Sciatic nerve (tissue), 2 donors: ENCODE measurements around the gene VAMP8. TPM values are rescaled to one million over a fixed set of nuclear protein-coding genes. Genes with fewer than 3 reads are reported as not detected.
A peak's percentile ranks its signal among the peaks of the same experiment; 100 is the strongest.
"Not testable (repeated sequence)": the region's sequence is repeated elsewhere in the genome, so short reads cannot be mapped to it uniquely, and the experiment has no call there.

Experiments
- ATAC-seq: fragments of 200-7000 bp; cut with Tn5 transposase; one replicate; pipeline ENCODE4 v1.9.1; 2020; ENCODE audit warnings: mild to moderate bottlenecking, moderate library complexity
- DNase-seq: peaks from one replicate; pipeline ENCODE4 v3.0.0-alpha.2; 2020; ENCODE audit warnings: low spot score
- intact Hi-C: fragments of 100-400 bp; cut with DNase I; formaldehyde crosslinking; loops from one replicate; pipeline ENCODE4 v1.14.2; 2022
- total RNA-seq: library from RNA; stranded (reverse); fragmentation: NEBNext Ultra II Directional; extraction: Animal tissue kit (Norgen Biotek cat#: 25700); gene quantifications from one replicate; pipeline ENCODE4 v1.2.1, GENCODE V29; 2021
- donor health status: DM: no; HTN: no; CAD: no.
- donor health status: DM: no; HTN: no; CAD: no.

Gene VAMP8
- total RNA-seq, 1 donor from 2014 or later = 31.1 TPM

DNA sequence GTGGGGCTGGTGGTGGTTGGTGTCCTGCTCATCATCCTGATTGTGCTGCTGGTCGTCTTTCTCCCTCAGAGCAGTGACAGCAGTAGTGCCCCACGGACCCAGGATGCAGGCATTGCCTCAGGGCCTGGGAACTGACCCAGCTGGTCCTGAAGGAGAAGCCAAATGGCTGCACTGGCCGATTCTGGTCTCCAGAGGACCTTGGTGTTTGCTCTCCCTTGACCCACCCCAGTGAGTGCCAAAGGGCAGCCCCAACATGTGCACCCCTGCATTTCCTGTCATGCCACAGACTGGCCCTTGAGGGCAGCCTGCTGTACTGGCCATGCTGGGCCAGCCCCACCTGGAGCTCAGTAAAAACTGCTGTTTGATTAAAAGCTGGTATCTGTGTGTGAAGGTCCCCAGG is 15.6 kb downstream of the VAMP8 start:
- intact Hi-C loops = no loop called here

DNA sequence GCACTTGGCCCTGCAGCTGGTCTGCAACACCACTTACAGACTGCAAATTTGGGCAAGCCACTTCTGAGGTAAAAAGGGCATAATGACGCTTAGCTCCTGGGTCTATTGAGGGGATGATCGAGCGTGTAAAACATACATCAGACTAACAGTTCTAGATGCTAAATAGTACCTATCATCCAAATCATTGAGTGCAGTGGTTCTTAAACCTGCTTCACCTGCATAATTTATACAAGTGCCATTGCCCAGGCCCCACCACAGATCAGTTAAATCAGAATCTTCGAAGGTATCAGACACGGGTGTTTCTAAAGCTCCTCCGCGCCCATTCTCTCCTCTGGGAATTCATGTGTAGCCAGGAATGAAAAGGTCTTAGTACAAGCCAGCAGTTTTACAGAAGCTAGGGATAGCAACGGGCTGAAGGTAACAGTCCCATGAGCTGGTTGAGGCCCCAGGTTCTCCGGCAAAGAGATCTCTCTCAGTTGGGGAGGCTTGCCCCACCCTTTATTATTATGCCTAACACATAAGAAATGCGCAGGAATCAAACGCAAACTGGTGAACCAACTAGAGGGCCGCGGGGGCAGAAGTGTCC is 17.4 kb downstream of the VAMP8 start:
- intact Hi-C loops = no loop called here
- DNase-seq (no peak), ATAC-seq (no peak)

More for the DNA sequence above, 15.6 kb downstream of the VAMP8 start:
- no peak for DNase-seq
- no peak for ATAC-seq

DNA sequence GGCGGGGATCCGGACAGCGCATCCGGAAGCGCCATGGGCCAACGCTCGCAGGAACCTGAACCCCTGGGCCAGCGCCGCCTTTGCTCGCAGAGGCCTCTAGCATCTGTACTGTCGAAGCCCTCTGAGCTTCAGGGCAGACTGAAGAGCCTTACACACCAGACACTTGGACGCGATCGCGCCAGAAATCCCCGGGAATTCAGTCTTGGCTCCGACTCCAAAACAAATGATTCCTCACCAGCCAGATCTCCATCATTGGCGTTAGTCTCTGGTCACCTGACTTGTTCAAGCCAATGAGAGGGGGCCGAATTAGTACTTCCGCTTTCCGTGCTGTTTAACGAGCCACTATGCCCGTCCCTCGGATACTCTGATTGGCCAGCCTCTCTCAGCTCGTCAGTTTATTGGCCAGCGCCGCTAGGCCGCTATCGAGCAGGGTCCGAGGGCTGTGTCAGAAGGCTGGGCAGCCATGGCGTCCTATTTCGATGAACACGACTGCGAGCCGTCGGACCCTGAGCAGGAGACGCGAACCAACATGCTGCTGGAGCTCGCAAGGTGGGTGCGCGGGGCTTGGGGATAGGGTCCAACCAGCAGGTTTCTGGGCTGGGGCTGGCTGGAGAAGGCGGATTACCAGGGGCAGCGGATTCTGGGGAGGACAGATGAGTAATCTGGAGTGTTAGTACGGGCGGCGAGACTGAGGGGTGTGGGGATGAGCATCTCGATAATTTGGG is 18.1 kb downstream of the VAMP8 start, which contains the start of gene RNF181:
Gene RNF181, plus strand, starts transcription at position 445 of the 725 bp plus-strand sequence. Its CDS starts 19 bp downstream, at position 464.
- DNase-seq = peak; percentile 95
- peak; percentile 98 for ATAC-seq
- intact Hi-C loops = no loop called here

DNA sequence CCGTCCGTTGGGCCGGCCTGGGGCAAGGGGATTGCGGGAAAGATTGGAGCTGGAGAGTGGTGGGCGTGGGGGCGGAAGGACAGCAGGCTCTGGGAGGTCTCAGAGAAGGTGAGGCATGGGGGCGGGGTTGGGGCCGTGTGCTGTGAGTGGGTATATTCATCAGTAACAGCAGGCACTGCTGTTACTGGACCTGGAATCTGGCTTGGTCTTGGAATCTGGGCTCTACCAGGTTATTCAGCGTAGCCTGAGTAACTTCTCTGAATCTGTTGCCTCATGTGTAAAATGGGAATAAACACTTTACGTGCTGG is 18.6 kb downstream of the VAMP8 start:
- DNase-seq (no peak), ATAC-seq (peak; percentile 1)
- intact Hi-C loops = no loop called here

DNA sequence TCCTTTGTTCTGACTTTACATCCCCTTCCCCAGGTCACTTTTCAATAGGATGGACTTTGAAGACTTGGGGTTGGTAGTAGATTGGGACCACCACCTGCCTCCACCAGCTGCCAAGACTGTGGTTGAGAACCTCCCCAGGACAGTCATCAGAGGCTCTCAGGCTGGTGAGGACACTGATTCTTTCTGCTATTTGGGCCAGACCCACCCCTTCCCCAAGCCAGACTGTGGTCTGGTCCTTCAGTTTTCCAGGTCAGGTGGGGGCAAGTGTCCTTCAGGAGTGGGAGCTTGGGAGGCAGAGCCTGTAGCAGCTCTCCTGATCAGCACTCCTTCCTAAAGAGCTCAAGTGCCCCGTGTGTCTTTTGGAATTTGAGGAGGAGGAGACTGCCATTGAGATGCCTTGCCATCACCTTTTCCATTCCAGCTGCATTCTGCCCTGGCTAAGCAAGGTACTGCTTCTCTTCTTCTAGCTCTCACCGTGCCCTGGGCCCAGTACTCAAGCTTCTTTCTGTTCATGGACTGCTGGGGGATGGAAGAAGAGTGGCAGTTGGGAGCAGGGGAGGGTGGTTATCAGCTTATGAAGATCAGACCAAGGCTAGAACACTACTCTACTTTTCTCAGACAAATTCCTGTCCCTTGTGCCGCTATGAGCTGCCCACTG is 19.2 kb downstream of the VAMP8 start:
- DNase-seq = no peak
- ATAC-seq = no peak
- intact Hi-C loops = no loop called here

DNA sequence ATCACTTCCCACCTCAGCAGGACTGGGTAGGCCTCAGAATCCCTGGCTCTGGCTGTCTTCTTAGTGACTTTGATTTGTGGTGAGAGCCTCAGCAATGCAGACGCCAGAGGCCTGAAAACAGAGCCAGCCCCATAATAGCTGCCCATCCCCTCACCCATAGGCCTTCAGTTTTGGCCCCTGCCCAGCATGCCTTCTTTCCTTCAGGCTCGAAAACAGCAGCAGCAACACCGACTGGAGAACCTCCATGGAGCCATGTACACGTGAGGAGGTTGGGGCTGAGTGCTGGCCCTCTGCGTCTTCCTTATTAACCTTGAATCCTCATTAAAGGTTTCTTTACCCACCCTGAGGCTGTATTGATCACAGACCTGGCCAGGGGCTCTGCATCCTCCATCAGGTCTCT is 19.9 kb downstream of the VAMP8 start:
- ATAC-seq = no peak
- intact Hi-C loops = no loop called here

DNA sequence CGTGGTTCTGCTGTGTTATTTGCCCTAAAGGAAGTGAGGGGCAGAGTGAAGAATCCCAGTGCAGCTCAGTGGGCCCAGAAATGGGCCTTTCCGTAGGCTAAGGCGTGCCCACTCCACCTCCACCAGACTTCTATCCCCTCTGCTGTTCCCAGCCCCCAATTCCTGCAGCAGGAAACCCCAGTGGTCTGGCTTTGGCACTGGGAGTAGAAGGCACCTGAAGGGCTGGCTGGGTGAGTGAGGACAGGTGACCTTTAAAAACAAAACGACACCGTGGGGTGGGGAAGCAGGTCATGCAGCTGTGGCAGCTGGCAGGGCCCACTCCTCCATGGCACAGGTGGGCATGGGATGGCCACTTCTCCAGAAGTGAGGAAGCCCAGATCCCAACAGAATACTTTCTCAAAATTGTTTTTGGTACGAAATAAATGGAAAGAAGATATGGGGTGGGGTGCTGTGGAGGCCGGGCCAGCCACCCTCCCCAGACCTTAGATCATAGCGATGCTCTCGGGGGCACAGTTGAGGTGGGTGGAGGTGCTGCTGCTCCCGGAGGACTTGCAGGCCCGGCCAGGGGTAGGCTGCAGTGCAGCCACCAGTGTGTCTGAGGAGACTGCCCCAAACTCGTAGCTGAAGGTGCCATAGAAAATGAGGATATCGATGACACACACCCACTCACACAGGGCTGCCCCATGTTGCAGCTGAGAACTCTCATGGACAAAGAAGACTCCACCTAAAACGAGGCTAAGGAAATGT is 21.4 kb downstream of the VAMP8 start:
- intact Hi-C loops = no loop called here
- DNase-seq (no peak), ATAC-seq (no peak)

More for the DNA sequence above, 19.9 kb downstream of the VAMP8 start:
- DNase-seq = no peak

DNA sequence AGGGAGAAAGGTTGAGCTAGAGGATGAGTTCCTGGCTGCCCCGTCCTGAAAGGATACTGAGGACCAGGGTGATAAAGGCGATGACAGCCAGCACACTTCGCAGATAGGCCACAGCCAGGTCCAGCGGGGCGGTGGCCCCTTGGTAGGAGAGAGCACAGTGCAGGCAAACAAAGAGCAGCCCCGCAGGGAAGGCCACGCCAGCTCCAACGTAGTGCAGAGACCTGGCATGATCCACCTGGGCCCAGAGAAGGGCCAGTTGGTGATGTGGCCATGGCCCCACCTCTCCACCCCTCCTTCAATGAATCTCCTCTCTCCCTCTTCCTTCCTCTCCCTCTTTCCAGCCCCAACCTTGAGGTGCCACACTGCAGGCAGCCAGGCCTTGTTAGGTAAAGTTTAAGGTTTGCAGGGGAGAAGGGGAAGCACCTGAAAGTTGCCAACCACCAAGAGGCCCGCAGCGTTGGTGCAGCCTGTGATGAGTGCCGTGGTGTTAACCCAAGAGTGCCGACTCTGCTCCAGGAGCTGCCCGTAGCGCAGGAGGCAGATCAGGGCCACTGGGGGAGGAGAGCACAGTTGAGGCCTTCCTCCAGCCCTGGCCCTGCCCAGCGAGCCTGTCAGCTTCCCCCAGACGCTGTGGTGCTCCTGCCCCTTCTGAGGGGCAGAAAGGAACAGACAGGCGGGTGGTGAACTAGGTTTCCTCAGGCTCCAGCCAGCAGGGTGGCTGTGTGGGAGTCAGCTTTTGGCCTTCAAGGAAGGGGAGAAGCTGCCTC is 22.3 kb downstream of the VAMP8 start:
- intact Hi-C loops = loop anchor here (10.0 kb wide), 1 partner anchor 565 kb away; no protein-coding TSS in a partner anchor

DNA sequence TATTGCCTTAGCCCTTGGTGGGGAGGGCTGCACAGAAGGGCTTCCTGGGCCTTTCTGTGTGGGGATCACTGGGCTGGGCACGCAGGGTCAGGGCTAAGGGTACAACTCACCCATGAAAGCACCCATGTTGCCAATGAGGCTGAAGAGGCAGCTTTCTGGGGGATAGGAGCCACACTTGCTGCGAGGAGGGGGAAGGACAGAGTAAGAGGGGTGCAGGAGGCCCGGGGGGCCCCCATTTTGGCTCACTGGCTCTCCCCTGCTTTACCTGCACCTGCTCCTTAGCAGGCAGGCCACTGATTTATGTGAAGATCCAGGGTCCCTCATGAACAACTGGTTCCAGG is 22.8 kb downstream of the VAMP8 start:
- intact Hi-C loops = loop anchor here (10.0 kb wide), 1 partner anchor 565 kb away; no protein-coding TSS in a partner anchor
- no peak for ATAC-seq
- no peak for DNase-seq

More for the DNA sequence above, 22.3 kb downstream of the VAMP8 start:
- ATAC-seq (no peak), DNase-seq (no peak)

DNA sequence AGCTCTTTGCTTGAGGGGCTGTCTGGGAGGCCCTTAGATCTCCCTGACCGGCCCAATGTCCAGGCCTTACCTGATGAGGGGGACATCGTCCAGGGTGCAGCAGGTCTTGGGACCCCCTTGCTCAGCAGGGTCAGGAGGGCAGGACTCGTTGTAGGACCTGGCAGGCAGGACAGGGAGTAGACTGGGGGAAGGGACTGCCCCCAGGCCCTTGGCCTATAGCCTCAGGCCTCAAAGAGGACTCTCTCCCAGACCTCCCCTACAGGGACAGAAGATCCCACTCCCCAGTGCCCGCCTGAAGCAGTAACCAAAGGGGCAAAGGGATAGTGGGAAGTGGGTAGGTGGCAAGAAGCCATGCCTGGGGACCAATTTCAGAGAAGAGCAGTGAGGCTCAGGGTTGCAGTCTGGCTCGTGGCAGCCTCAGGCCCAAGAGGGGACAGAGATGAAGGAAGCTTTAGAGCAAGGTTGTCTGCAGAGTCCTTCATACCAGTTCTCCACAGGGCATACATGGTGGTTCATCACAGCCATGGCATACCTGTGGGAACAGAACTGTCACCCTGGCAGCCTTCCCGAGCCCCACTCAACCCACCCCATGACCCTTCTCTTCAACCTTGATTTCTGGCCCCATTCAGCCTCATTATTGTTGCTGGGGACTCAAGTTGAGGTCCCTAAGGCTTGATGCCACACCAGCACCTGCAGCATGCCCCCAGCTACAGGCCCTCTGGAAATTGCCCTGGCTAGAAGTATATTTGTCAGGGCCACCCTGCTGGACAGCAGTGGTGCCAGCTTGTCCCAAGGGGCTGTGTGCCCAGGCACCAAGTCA is 23.8 kb downstream of the VAMP8 start:
- ATAC-seq = no peak
- intact Hi-C loops = loop anchor here (10.0 kb wide), 1 partner anchor 566 kb away; no protein-coding TSS in a partner anchor
- no peak for DNase-seq

DNA sequence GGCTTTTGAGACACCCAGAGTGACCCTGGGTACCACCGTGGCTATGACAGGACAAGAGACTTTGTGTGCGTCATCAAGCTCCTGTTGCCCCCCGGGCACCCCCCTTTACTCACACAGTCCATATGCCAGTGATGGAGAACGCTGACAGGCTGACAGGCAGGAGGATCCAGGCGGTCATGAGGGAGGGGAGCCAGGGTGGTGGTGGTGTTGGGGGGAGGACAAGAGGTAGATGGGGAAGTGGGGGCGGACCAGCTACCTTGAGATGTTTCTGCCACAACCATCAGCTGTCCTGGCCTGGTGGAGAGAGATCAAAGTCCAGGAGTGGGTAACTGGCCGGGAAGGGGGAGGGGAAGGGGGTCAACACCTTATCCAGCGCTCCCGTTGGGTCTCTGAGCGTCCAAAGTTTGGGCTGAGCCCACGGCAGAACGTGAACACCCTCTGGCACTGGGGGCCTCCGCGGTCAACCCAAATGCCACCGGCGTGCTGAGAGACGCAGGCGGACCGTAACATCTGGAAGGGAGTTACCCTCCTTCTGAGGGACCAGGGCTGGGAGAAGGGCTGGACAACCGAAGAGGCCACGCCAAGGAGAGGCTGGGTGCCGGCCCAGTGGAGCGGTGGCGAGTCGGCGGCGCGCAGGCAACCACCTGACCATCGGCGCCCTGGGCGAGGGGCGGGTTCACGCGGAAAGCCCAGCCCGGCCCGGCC is 24.5 kb downstream of the VAMP8 start:
- ATAC-seq (peak; percentile 48), DNase-seq (peak; percentile 85)
- intact Hi-C loops = loop anchor here (10.0 kb wide), 1 partner anchor 567 kb away; no protein-coding TSS in a partner anchor

DNA sequence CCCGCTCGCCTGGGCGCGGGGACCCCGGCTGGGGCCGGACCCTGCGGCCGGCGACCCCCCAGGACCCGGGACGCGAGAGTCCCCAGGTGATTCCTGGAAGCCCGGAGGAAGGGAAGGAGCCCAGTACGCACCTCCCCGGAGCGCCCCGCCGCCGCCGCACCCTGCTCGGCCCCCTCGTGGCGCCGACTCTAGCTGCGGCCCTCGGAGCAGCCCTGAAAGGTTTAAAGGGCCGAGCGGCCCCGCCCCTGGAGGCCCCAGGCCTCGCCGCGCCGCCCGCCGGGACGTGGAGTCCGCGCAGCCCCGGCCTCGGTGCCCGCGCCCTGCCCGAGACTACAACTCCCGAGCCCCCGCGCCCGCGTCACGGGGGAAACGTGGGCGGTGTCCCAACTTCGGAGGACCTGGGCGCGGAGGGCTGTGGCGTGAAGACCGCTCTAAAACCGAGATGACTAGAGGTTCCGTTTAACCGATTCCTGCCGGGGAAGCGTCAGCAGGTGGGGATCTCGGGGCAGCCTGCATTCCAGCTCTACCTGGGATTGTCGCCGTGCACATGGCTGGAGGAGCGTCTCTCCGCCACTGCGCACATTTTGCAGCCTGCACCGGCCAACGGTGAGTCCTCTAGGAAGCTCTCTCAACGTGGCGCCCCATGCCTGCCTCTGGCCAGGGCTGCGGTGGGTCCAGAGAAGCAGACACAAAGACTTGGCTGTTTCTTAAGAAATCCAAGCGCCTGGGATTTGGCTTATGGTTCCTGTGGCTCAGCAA is 25.3 kb downstream of the VAMP8 start, which contains the start of gene TMEM150A:
Gene TMEM150A, minus strand, starts transcription at position 223 of the 759 bp plus-strand sequence. CDS start 750 bp downstream, outside the sequence.
- intact Hi-C loops = loop anchor here (10.0 kb wide), 1 partner anchor 568 kb away; no protein-coding TSS in a partner anchor
- peak; percentile 96 for ATAC-seq

DNA sequence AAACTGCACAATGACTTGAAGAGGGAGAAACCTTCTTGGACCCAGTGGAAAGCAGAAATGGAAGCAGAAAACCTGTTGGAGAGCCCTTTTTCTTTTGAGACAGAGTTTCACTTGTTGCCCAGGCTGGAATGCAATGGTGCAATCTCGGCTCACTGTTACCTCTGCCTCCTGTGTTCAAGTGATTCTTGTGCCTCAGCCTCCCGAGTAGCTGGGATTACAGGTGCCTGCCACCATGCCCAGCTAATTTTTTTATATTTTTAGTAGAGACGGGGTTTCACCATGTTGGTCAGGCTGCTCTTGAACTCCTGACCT is 26.7 kb downstream of the VAMP8 start:
- intact Hi-C loops = loop anchor here (10.0 kb wide), 1 partner anchor 569 kb away; no protein-coding TSS in a partner anchor
- not testable (repeated sequence) for ATAC-seq, DNase-seq

More for the DNA sequence above, 25.3 kb downstream of the VAMP8 start, which contains the start of gene TMEM150A:
- peak; percentile 97 for DNase-seq

DNA sequence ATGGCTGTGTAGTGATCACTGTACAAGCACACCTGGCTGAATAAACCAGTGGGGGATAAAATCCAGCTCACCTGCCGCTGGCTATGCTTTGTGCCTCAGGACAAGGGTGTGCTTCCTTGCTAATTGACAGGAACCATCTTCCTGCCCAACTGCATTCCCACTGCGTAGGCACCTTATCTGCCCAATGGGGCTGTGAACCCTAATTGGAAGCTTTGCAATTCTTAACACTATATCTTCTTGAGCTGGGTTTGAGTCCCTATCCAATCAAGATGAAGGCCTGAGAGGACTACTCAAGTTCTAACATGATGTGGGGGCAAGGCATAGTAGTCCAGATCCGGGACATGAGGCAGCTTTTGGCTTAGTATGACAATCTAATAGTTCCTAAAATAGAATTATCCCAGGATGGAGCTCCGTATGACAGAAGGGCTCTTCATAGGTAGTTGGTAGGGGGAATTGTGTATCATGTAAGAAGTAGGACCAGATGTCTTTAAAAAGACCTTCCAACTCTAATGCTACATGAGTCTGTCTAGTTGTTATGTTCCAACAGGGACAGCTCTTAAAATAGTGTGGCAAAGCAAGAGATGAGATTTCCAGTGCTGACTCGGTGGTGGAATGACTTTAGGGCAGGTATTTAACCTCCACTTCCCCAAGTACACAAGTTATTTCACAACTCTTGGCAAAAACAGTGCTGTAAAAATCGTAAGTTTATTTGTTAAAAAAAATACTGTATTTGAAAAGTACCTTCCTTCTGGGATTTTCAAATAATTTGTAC is 27.4 kb downstream of the VAMP8 start:
- no peak for ATAC-seq
- DNase-seq = no peak
- intact Hi-C loops = loop anchor here (10.0 kb wide), 1 partner anchor 570 kb away; no protein-coding TSS in a partner anchor

DNA sequence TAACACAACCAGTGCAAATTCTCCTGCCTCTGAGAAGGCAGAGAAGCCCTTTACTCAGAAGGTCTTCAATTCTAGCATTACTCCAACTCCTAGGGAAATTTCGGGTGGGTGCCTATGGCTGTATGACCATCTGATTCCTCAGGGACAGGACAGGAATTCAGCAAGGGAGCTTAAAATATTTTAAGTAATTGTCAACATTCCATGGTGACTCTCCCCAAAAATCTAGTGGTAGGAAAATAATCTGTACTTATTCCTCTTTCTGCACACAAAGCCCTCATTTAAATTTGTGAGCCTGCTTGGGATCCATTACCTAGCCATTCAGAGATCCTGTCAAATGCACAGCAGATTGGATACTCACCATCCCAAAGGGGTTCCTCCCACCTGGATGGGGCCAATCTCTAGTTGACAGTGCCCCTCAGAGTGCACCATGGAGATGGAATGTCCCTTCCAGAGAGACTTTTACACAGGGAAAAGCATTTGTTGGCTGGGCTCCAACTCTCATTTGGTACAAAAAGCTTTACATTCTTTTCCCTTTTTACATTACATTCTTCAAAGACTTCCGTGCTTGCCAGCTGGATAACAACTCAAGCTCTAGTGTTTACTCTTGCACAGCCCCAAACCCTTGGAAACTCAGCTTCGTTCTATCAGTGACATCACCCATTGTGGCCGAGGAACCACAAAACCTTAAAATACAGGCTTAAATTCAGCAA is 28.2 kb downstream of the VAMP8 start:
- ATAC-seq (no peak), DNase-seq (no peak)
- intact Hi-C loops = loop anchor here (10.0 kb wide), 1 partner anchor 571 kb away; no protein-coding TSS in a partner anchor
